ENCODE results near the gene ZNF277.

DNA sequence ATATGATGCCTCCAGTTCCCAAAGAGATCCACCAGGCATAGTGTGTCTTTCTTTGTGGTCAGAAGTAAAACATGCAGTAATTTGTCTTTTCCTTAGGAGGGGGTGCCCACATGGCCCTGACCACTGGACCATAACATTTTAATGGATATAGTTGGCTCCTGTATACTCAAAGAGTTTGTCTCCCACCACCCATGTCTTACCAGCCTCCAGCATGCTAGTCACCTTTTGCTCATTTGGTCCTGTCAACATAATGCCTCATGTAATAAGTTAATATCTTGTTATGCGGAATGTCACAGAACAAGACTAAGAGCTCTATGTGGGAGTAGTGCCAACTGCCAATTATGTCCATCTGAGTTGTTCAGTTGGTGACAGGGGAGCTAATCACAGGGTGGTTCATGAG lies 160.4 kb downstream of the ZNF277 start:
- TF ChIP-seq, protein P1, sequence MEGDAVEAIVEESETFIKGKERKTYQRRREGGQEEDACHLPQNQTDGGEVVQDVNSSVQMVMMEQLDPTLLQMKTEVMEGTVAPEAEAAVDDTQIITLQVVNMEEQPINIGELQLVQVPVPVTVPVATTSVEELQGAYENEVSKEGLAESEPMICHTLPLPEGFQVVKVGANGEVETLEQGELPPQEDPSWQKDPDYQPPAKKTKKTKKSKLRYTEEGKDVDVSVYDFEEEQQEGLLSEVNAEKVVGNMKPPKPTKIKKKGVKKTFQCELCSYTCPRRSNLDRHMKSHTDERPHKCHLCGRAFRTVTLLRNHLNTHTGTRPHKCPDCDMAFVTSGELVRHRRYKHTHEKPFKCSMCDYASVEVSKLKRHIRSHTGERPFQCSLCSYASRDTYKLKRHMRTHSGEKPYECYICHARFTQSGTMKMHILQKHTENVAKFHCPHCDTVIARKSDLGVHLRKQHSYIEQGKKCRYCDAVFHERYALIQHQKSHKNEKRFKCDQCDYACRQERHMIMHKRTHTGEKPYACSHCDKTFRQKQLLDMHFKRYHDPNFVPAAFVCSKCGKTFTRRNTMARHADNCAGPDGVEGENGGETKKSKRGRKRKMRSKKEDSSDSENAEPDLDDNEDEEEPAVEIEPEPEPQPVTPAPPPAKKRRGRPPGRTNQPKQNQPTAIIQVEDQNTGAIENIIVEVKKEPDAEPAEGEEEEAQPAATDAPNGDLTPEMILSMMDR (conservative IDR thresholded peaks at IDR 0.05) = no peak
- TF ChIP-seq EZH2 (IDR thresholded peaks at IDR 0.05; ENCODE audit: low read depth) = no peak
